GM12891 (cell line): ENCODE data around the gene MMP8.

Experiments
- POLR2A ChIP-seq: IDR thresholded peaks from 2 replicates; pipeline ENCODE4 v1.6.1; 2011; ENCODE audit warnings: low read depth, low read length, control low read depth
- POLR2AphosphoS5 ChIP-seq: IDR thresholded peaks from 2 replicates; pipeline ENCODE4 v1.6.1; 2011; ENCODE audit warnings: low read depth, low read length, control low read depth
- POU2F2 ChIP-seq: IDR thresholded peaks from 2 replicates; pipeline ENCODE4 v1.6.1; 2011; ENCODE audit warnings: low read depth, mild to moderate bottlenecking, control low read depth, low read length, moderate library complexity
- SPI1 ChIP-seq: IDR thresholded peaks from 2 replicates; pipeline ENCODE4 v1.6.1; 2011; ENCODE audit warnings: low read depth, low read length, control low read depth
- TAF1 ChIP-seq: IDR thresholded peaks from 2 replicates; pipeline ENCODE4 v1.6.1; 2011; ENCODE audit warnings: low read depth, low read length, control low read depth

DNA sequence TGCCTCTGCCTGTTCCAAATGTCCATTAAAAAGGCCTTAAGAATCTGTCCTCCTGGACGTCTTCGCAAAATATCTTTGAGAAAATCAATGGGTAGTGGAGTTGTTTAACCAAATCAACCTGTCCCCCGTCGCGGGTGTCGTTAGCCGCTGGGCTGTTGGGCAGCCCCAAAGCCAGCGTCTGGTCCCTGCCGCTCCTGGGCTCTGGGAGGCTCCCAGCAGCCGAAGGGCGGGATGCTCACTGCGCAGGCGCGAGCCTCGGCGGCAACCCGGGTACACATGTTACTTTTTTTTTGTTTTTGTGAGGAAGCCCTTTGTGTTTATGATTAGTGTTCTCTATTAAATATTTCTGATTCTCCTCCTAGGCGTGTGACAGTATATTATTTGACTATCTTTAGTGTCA, 43.0 kb upstream of the MMP8 start:
- TF ChIP-seq POLR2A (no peak), SPI1 (no peak), TAF1 (no peak), POLR2AphosphoS5 (no peak), POU2F2 (no peak)
